Mesodermal cell (in vitro differentiated cells): ENCODE measurements around the gene H19.

Experiments
- H3K27ac ChIP-seq: 2 replicates; pipeline ENCODE4 v1.7.0; 2013; ENCODE audit warnings: mild to moderate bottlenecking, low read depth, low read length, moderate library complexity; ENCODE audit not compliant: severe bottlenecking
- H3K36me3 ChIP-seq: 2 replicates; pipeline ENCODE4 v1.7.1; 2013; ENCODE audit warnings: mild to moderate bottlenecking, low read length, moderate library complexity; ENCODE audit not compliant: control insufficient read depth, insufficient read depth
- H3K4me1 ChIP-seq: one replicate; pipeline ENCODE4 v1.7.1; 2013; ENCODE audit warnings: mild to moderate bottlenecking, low read length; ENCODE audit not compliant: insufficient read depth, control insufficient read depth, poor library complexity, severe bottlenecking
- H3K4me3 ChIP-seq: 2 replicates; pipeline ENCODE4 v1.7.0; 2013; ENCODE audit warnings: low read length, control low read depth, mild to moderate bottlenecking; ENCODE audit not compliant: insufficient read depth, poor library complexity, severe bottlenecking; ENCODE audit errors: extremely low read depth
- H3K9me3 ChIP-seq: 2 replicates; pipeline ENCODE4 v1.7.1; 2013; ENCODE audit warnings: mild to moderate bottlenecking, low read length, moderate library complexity; ENCODE audit not compliant: control insufficient read depth
- WGBS, 2 experiments: methylation state at CpG; one replicate each; pipeline ENCODE4 v1.1.5; 2013; ENCODE audit warnings: missing lambda C conversion rate in 2 of 2; ENCODE audit not compliant: insufficient coverage in 2 of 2; 5-methylcytosine and 5-hydroxymethylcytosine counted together

The H19 gene

GRCh38 chr11:1966531-1966930 is 31.1 kb downstream of the H19 start:
- no peaks in the 10 kb centered on the region for H3K4me1 ChIP-seq
- no peak overlapping the region for H3K4me3 ChIP-seq
- no peaks in the 10 kb centered on the region for H3K36me3 ChIP-seq
- no CpG with 5 or more reads among the region's 18 CpGs for WGBS, 2 experiments
- no peaks in the 10 kb centered on the region for H3K9me3 ChIP-seq
- no peak overlapping the region for H3K27ac ChIP-seq

GRCh38 chr11:1964955-1965354 is 32.7 kb downstream of the H19 start:
- no peak overlapping the region for H3K27ac ChIP-seq
- H3K4me1 ChIP-seq: no peaks in the 10 kb centered on the region
- H3K36me3 ChIP-seq: no peaks in the 10 kb centered on the region
- no peaks in the 10 kb centered on the region for H3K9me3 ChIP-seq
- no CpG with 5 or more reads among the region's 20 CpGs for WGBS, 2 experiments
- H3K4me3 ChIP-seq: no peak overlapping the region

DNA sequence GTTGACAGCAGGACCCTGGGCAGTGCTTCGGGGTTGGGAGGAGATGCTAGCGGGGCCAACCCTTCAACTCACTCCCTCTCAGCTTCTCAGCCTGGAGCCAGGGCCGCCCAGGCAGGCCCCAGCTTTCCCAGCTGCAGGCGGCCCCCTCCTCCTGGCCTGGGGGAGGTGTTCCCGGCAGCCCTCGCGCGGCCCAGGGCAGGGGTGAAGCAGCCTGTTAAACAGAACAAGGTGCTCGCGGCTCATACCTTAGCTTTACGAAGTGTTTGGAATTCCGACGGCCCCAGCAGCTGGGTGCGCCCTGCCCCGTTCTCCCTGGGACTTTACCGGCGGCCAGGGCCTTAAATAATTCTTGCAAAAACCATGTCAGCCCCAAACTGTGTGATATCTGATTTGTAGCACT is 33.3 kb downstream of the H19 start:
- H3K9me3 ChIP-seq: no peaks in the 10 kb centered on the region
- no peaks in the 10 kb centered on the region for H3K36me3 ChIP-seq
- no peak overlapping the region for H3K4me3 ChIP-seq
- no CpG with 5 or more reads among the region's 17 CpGs for WGBS, 2 experiments
- H3K4me1 ChIP-seq: no peaks in the 10 kb centered on the region
- no peak overlapping the region for H3K27ac ChIP-seq

DNA sequence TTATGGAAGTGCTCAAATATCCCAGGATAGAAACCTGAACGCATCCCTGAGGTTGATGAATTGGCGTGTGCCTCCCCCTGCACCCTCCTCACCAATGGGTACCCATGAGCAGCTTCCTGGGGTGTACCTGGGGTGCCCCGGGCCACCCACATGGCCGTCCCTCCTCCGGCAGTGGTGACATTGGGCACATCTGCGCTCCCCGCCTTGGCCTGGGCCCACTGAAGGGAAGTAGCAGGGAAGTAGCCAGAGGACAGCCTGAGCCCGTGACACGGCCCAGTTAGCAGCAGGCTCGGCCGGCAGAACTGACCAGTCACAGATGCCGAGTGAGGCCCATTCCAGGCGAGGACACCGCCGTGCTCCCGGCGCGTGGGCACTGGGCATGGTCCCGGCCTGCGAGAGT is 33.8 kb downstream of the H19 start:
- WGBS, 2 experiments: no CpG with 5 or more reads among the region's 20 CpGs
- Histone ChIP-seq H3K27ac (no peak overlapping the region), H3K4me3 (no peak overlapping the region), H3K9me3 (no peaks in the 10 kb centered on the region), H3K36me3 (no peaks in the 10 kb centered on the region), H3K4me1 (no peaks in the 10 kb centered on the region)

- no peaks in the 10 kb centered on the region for H3K9me3 ChIP-seq
- H3K4me3 ChIP-seq: no peak overlapping the region
- no peaks in the 10 kb centered on the region for H3K36me3 ChIP-seq
- no peaks in the 10 kb centered on the region for H3K4me1 ChIP-seq
- no peak overlapping the region for H3K27ac ChIP-seq
- no CpG with 5 or more reads among the region's 17 CpGs for WGBS, 2 experiments
Measured at GRCh38 chr11:1959786-1960185, 37.9 kb downstream of the H19 start.

DNA sequence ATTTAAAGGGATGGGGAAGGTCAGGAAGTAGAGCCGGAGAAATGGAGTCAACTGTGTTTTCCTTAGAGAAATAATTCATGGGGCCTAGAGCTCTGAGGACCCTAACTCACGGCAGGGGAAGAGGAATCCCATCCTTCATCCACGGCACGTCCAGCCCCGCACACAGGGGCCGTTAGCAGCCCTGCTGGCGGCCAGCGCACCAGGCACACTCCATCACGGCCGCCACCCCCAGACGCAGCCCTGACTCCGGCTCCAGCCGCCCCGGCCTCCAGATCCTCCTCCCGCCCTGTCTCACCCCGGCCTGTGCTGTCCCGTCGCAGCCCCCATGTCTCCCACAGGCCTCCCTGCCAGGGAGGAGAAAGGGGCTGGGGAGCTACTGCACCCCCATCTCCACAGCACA is 39.3 kb downstream of the H19 start:
- Histone ChIP-seq H3K4me3 (no peak overlapping the region), H3K9me3 (no peaks in the 10 kb centered on the region), H3K27ac (no peak overlapping the region), H3K36me3 (no peaks in the 10 kb centered on the region), H3K4me1 (no peaks in the 10 kb centered on the region)
- no CpG with 5 or more reads among the region's 18 CpGs for WGBS, 2 experiments

DNA sequence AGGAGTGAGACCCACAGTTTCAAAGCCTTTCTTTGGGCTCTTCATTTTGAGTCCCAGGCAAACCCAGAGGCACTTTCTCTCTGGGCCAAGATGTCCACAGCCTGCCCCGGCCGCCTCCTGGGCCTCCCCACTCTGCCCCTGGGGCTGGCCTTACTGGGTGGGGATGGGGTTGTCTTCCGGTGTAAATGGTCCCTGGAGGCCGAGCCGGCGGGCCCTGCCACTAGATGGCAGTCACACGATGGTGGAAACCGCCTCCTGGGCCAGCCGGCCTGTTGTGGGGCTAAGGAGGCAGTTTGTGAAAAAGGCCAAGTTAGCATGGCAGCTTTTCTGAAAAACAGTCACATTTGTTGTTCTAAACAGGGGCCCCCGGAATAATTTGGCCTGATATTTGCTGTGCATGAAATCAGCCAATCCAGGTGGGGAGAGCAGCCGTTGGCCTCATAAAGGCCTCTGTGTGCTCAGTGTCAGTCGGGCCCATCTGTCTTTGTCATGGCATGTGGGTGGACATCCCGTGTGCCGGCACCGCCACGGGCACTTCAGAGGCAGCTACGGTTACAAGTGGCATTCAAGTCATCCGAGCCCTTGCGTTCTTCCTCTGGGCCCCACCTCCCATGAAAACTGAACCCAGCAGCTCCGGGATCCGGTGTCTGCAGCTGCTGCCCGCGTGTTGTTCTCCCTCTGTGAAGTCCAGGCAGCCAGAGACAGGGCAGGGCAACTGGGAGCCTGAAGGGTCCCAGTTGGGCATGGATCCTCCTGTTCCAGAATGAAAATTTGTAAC is 44.0 kb downstream of the H19 start:
- no CpG with 5 or more reads among the region's 23 CpGs for WGBS, 2 experiments
- Histone ChIP-seq H3K36me3 (no peaks in the 10 kb centered on the region), H3K27ac (no peak overlapping the region)

GRCh38 chr11:1952806-1953482 is 44.7 kb downstream of the H19 start:
- H3K36me3 ChIP-seq: no peaks in the 10 kb centered on the region
- H3K4me3 ChIP-seq: no peak overlapping the region
- WGBS, 2 experiments: no CpG with 5 or more reads among the region's 29 CpGs
- no peak overlapping the region for H3K27ac ChIP-seq
- no peaks in the 10 kb centered on the region for H3K4me1 ChIP-seq
- no peaks in the 10 kb centered on the region for H3K9me3 ChIP-seq

More for the DNA sequence above, 44.0 kb downstream of the H19 start:
- no peaks in the 10 kb centered on the region for H3K9me3 ChIP-seq
- H3K4me3 ChIP-seq: no peak overlapping the region
- H3K4me1 ChIP-seq: no peaks in the 10 kb centered on the region

GRCh38 chr11:1949922-1950321 is 47.7 kb downstream of the H19 start:
- H3K4me3 ChIP-seq: no peak overlapping the region
- H3K9me3 ChIP-seq: no peaks in the 10 kb centered on the region
- WGBS, 2 experiments: no CpG with 5 or more reads among the region's 15 CpGs
- no peaks in the 10 kb centered on the region for H3K36me3 ChIP-seq
- no peak overlapping the region for H3K27ac ChIP-seq
- no peaks in the 10 kb centered on the region for H3K4me1 ChIP-seq

GRCh38 chr11:1949302-1949701 is 48.3 kb downstream of the H19 start:
- no CpG with 5 or more reads among the region's 6 CpGs for WGBS, 2 experiments
- H3K36me3 ChIP-seq: no peaks in the 10 kb centered on the region
- H3K9me3 ChIP-seq: no peaks in the 10 kb centered on the region
- no peaks in the 10 kb centered on the region for H3K4me1 ChIP-seq
- no peak overlapping the region for H3K27ac ChIP-seq
- no peak overlapping the region for H3K4me3 ChIP-seq

DNA sequence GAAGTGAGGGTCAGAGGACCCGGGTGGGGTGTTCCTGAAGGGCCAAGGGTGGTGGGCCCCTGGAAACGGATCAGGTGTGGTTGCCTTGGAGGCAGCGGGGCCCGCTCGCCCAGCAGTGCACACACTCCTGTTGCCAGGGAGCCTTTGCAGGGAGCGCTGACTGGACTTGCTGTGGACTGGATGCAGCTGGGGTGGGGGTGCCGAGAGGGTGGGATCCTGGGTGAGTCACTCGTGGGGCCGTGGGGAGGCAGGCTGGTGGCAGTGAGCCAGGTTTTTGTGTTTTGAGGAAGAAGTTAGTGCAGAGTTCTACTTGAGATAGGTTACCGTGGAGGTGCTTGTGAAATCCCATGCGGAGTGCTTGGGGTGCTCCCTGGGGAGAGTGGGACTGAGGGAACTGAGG is 49.3 kb downstream of the H19 start:
- no peaks in the 10 kb centered on the region for H3K9me3 ChIP-seq
- no peak overlapping the region for H3K4me3 ChIP-seq
- H3K36me3 ChIP-seq: no peaks in the 10 kb centered on the region
- no CpG with 5 or more reads among the region's 11 CpGs for WGBS, 2 experiments
- no peak overlapping the region for H3K27ac ChIP-seq
- H3K4me1 ChIP-seq: no peaks in the 10 kb centered on the region
